Germinal center (tissue), 1 donor: ENCODE results near the gene ADD1.

Experiments
- DNase-seq: peaks from one replicate; pipeline ENCODE4 v3.0.0; 2012; ENCODE audit warnings: mixed read lengths, low spot score

ADD1 gene

DNA sequence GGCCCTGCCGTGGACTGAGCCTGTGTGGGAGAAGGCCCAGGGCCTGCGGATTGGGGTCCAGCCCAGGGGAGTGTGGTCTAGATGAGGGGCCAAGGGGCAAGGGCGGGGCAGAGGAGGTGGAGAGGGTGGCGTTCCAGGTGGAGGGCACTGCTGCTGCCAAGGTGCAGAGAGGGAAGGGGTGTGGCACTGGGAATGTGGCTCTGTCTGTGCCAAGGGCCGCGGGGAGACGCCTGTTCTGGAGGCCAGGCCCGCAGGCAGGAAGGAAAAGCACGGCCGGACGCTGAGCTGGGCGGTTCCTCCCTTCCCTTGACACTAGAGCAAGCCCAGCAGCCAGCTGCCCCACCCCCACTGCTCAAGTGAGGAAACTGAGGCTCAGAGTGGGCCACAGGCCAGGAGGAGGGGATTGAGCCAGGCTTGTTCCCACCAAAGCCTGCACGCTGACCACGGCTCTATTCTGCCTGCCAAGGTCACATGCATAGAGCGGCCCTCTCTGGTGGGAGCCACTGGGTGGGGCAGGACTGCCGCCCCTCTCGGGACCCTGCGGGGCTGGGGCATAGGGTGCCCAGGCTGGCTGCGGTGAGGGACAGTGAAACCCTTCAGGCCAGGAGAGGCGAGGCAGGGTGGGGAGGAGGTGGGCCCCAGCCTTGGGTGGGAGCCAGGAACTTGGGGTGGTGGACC, 37.8 kb upstream of the ADD1 start:
- DNase-seq, result no peak

DNA sequence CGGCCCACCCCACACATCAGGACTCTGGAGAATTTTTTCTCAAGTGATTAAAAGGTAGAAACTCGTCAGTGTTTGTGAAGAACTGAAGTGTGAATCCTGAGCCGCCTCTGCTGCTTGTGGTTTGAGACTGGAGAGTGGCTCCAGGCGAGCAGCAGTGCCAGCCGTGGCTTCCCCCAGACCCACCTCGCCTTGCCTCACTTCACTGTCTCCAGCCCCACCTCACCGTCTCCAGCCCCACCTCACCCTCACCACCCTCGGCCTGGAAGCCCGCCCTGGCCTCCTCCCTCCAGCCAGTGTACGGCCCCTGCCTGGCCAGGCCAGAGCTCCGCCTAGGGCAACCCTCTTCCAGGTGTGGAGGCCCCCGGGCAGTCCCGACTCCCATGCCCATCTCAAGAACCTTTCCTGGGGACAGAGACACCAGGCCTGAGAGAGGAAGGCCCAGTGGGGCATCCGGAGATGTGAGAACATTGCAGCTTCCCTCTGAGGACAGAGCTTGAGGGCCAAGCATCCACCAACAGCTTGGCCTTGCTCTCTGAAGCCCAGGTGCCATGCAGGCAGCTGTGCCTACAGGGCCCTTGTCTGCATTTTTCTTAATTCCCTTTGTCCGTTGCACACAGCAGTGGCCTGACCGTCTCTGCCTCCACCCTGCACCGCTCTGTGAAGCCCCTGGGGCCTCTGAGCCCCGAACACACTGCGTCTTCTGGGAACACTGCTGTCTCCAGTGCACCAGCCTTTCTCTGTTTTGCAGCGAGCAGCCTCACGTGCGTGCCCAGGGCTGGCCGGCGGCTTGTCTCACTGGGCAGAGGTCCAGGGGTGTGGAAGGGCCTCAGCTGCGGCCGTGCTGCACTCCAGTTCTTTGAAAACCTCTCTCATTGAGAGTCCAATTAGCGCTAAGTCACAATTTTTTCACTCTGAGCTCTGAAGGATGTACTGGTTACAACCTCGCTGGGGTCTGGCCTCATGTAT, 37.0 kb upstream of the ADD1 start:
- no peak for DNase-seq

DNA sequence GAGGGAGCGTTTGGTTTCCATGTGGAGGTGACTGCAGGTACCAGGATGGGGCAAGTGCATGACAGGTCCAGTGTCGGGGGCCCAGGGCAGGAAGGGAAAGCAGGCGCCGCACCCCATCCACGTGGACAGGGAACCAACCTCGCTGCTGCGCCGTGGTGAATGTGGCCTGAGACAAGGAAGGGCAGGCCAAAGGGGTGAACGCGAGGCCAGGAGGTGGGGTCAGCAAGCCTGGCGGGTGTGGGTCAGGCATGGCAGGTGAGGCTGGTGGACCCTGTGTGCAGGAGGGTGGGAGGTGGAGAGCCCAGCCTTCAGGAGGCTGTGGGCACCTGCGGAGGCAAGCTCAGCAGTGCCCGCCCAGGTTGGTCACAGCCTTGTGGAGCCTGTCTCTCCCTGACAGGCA, 36.1 kb upstream of the ADD1 start:
- DNase-seq, result no peak

DNA sequence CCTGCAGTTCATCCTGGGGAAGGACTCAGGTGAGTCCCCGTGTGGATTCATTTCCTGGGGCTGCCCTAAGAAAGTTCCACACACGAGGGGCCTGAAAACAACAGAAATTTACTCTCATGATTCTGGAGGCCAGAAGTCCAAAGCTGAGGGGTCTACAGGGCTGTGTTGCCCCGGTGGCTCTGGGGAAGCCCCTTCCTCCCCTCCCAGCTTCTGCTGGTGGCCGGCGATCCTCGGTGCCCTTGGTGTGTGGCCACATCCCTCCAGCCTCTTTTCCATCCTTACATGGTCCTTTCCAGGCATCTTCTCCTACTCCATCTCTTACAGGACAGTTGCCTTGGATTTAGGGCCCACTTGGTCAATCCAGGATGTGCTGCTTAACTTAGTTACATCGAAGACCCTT, 35.6 kb upstream of the ADD1 start:
- no peak for DNase-seq

GRCh38 chr4:2809610-2810180, 33.9 kb upstream of the ADD1 start:
- no peak for DNase-seq

DNA sequence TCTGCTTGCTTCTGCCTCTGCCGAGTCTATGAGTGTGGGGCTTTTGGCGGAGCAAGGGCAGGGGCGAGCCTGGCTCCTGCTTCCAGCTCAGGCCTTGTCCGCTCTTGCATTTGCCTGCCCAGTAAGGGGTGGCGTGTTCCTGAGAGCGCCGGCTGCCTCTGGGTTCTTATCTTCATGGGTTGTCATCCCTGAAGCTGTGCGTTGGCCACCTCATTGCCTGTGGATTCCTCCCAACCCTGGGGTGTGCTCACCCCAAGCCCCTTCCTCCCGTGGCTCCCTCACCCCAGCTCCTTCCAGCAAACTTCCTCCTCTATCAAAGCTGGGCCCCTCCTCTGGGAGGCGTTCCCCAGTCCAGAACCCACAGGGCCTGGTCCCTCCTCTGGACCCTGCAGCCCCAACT, 33.3 kb upstream of the ADD1 start:
- DNase-seq, result no peak

GRCh38 chr4:2811830-2812611, 31.6 kb upstream of the ADD1 start:
- DNase-seq, result peak; percentile 78

DNA sequence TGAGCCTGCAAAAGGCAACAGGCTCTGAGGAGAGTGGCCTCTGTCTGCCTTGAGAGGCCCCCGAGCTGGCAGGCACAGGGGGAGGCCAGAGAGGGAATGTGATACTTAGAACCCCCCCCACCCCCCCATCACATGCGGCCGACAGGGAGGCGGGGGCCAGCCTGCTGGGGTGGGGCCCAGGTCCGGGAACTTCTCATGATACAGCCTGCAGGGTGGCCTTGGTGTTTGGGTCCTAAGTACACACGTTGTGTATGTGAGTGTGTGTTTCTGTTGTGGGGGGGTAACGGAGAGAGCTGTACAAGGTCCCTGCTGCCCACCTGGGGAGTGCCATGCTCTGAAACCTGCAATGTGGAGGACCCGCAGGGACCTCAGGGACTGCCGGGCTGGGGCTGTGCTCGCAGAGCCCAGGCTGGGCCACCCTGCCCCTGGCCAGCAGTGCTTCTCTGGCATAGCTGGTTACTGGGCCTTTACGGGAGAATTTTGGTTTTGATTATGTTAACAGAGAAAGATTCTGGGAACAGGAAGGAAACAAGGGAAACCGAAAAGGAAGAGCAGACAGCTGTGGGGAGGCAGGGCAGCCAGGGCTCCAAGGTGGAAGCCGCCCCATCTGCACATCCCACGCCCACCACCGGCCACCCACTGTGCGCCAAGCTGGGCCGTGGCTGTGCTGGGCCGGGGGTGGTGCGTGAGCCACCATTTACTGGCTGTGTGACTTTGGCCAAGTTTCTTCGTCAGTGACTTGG, 30.9 kb upstream of the ADD1 start:
- DNase-seq, result no peak

DNA sequence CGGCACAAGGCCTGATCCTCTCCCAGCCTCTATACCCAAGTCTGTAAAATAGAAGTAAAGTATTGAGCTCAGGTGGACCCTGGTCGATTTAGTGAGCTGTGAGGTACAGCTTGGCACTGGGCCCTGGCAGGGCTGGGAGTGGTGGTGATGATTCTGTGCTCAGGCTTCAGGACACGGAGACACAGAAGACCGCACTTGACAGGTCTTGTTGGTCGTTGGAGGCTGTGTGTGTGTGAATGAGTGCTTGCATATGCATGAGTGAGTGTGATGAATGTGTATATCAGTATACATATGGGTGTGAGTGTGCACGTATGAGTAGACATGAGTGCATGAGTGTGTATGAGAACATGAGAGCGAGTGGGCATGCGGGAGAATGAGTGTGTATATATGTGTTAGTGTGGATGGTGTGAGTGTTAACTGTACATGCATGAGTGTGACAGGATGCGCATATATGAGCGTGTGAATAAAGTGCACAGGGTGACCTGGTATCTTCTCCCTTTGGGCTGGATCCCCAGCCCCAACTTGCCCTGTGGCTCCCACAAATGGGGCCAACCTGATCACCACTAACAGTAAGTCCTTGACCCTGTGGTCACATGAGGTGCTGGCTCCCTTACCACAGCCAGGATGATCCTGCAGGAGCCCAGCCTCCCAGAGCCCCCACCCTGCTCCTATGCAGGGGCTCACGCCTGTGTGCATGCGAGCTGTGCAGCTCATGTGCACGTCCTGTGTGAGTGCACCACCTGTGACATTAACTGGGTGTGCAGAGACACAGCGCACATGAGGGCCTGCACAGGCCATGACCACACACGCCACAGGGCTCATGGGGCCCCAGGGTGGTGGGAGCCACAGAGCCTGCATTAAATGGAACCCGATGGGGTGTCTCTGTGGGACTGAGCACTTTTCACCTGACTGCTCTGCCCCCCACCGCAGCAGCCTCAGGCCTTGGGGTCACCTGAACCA, 29.9 kb upstream of the ADD1 start:
- no peak for DNase-seq

- DNase-seq, result no peak
Observed at GRCh38 chr4:2814627-2815270, 28.9 kb upstream of the ADD1 start.

- DNase-seq, result no peak
Observed at GRCh38 chr4:2816401-2816954, 27.2 kb upstream of the ADD1 start.

DNA sequence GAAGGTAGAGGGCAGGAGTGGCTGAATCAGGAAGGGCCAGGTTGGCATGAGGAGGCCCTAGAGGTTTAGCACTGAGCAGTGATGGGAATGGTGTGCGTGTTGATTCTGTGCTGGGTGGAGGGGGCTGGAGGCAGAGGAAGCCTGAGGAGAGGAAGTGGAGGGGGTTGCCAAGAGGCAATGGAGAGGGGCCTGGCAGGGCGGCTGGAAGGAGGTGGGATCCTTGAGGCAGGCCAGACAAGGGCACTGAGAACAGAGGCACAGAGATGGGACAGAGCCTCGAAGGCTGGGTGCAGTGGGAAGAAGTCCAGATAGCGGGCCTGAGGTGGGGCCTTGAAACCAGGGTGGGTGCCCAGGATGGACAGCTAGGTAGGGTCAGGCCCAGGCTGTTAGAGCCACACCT, 26.5 kb upstream of the ADD1 start:
- no peak for DNase-seq

- peak; percentile 68 for DNase-seq
Observed at GRCh38 chr4:2817701-2818350, 25.8 kb upstream of the ADD1 start.

DNA sequence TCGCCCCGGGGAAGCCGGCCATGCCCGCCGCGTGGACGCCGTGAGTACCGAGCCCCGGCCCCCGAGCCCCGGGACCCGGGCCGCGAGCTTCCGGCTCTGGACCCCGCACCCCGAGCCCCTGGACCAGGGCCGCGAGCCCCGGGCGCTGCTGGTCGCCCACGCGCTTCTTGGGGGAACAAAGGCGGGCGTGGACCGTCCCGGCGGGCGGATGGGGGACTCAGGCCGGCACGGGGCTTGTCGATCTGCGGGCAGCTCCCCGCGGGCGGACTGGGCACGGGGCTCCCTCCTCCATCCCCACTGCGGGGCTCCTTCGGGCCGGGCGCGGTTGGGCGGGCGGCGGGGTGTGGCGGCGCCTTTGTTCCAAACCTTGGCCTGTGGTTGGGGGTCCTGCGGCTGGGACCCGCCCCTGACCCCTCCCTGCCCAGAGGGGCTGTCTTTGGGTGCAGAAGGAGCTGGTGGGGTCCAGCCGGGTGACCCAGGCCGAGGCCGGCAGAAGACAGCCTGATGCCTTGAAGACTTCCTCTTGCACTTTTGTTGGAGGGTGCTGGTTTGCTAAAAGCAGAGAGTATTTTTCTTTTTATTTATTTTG, 25.2 kb upstream of the ADD1 start:
- no peak for DNase-seq

GRCh38 chr4:2819244-2820215, 24.1 kb upstream of the ADD1 start:
- DNase-seq, result no peak

- no peak for DNase-seq
Observed at GRCh38 chr4:2820216-2820982, 23.2 kb upstream of the ADD1 start.
